Activated CD4-positive, alpha-beta T cell treated with anti-CD3 and anti-CD28 coated beads, Interleukin-2, amount 50 U/mL, for 4 hours (primary cell): ENCODE data around the gene ALG12.

Source experiments
- DNase-seq, 2 experiments: peaks; one replicate each; pipeline ENCODE4 v3.0.0-alpha.2; 2020

The ALG12 gene

GRCh38 chr22:49929994-49930575 lies 11.8 kb upstream of the ALG12 start:
- DNase-seq, result no peak

DNA sequence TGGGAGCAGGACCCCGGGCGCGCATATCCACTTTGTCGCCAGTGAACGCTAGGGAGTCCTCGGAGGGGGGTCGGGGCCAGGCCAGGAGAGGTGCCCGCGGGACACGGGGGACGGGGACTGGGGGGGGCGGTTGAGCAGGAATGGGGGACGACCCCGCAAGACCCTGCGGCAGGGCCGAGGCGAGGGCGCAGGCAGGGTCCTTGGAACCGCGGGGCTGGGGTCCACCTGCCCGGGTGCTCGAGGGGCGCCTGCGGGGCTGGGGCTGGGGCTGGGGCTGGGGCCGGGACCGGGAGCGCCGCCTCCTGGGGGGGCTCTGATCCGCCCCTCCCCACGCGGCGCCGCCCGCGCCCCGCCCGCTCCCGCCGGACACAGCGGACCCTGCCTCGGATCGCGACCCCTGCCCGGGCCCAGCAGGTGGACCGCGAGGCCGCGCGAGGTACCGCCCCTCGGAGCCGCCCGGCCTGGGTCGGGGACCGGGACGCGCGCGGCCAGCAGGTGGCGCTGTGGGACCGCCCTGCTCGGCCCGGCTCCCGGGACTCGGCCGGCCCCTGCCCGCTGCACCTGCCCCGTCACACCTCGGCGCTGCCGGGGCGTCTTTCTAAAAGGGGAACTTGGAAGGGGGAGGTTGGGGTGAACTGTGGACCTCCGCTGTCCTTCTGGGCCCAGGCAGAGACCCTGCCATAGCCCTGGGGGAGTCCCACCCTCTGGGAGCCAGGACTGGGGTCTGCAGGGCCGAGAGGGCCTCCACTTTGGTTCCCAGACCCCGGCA lies 11.2 kb upstream of the ALG12 start:
- peak; percentile 69 to 71 for DNase-seq

DNA sequence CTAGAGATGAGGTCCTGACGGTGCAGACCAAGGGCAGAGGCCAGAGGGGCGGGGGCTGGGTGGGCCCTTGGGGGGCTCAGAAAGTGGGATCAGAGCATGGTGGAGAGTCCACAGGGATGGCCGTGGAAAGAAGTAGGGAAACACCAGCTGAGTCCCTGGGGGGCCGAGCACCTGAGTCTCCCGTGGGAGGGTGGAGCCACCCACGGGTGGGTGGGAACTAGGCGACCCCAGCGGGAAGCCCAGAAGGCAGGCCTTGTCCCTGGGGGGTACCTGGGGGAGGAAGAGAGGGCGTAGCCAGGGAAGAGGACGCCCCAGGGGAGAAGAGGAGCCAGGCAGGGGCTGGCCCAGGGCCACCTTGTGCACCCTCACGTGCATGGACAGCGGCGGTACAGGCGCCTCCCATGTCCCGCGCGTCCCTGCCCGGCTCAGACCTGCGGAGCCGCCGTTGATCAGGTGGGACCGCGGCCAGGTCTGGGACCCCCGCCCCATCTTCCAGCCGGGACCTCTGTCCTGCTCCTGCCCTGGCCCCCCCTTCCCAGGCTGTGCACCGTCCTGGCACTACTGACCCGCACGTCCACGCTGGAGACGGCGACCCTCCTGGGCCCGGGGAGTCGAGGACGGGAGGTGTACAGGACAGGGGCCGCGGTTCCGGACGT lies 10.4 kb upstream of the ALG12 start:
- no peak for DNase-seq

GRCh38 chr22:49928185-49928495 lies 9.9 kb upstream of the ALG12 start:
- DNase-seq, result no peak

- no peak for DNase-seq
These were observed 9.4 kb upstream of the ALG12 start for GRCh38 chr22:49927483-49928184.

GRCh38 chr22:49926916-49927315 lies 8.7 kb upstream of the ALG12 start:
- no peak for DNase-seq

GRCh38 chr22:49925525-49926128 lies 7.4 kb upstream of the ALG12 start:
- peak; percentile 68 to 71 for DNase-seq

DNA sequence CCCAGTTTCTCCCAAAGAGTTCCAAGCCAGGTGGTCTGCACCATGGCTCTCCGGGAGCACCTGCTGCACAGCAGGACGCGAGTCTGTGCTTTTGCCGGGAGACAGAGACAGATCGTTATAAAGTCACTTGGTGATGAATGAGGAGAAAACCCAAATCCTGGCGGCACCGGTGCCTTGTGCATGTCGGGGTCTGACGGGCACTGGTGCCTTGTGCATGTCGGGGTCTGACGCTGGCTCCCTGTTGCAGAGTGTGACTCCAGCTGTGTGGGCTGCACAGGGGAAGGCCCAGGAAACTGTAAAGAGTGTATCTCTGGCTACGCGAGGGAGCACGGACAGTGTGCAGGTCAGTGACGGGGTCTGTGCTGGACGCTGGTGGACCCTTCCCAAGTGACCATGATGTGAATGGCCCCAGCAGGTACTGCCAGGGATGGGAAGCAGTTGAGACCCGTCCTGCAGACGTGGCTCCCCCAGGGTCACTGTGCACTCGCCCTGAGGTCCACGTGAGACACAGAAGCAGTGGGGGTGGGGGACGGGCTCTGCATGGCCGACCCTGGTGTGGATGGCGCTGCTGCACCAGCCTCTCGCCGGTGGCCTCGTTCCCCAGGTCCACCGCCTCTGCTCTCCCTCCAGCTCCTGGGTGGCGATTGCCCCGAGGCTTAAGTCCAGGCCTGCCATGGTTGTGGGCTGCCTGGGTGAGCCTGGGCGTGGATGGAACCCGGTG lies 6.0 kb upstream of the ALG12 start:
- DNase-seq, result no peak

GRCh38 chr22:49923445-49923844 lies 5.2 kb upstream of the ALG12 start:
- no peak for DNase-seq

DNA sequence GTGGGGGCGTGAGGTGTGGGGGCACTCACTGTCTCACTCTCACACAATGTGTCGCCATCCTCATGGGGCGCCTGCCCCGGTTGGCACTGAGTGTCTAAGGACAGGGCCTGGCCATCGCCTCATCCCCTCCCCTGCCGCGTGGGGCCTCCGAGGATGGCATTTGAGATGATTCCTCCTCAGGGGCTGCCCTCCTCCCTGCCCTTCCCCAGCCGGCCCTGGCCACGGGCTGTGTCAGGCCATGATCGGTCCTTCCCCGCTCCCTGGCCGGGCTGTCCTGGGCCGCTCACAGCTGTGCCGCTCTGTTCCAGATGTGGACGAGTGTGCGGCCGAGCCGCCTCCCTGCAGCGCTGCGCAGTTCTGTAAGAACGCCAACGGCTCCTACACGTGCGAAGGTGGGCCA lies 4.7 kb upstream of the ALG12 start:
- no peak for DNase-seq

DNA sequence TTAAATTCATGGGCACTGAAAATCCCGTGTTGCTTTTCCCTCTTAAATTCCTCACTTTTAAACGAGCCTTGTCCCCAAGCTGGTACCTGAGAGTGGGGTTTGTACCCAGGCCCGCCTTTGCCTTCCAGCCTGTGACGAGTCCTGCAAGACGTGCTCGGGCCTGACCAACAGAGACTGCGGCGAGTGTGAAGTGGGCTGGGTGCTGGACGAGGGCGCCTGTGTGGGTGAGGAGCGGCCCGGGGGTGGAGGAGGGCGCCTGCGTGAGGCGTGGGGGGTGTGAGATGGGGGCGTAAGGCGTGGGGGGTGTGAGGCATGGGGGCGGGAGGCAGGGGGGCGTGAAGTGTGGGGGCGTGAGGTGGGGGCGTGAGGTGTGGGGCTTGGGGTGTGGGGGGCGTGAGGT lies 4.2 kb upstream of the ALG12 start:
- DNase-seq, result no peak

- no peak for DNase-seq
These were observed 3.5 kb upstream of the ALG12 start for GRCh38 chr22:49921508-49922278.

DNA sequence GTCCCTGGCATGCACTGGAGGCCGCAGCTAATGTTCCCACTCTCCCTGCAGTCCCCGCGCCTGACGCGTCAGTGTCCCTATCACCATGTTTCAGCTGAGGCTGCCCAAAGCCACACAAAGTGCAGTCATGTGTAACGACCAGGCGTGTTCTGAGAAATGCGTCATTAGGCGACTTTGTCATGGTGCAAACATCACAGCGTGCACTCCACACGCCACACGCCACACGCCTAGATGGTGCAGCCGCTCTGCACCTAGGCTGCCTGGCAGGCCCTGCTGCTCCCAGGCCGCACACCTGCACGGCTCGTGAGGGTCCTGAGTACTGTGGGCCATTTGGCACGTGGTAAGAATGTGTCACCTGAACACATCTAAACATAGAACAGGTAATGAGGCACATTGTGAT lies 2.6 kb upstream of the ALG12 start:
- DNase-seq, result no peak

DNA sequence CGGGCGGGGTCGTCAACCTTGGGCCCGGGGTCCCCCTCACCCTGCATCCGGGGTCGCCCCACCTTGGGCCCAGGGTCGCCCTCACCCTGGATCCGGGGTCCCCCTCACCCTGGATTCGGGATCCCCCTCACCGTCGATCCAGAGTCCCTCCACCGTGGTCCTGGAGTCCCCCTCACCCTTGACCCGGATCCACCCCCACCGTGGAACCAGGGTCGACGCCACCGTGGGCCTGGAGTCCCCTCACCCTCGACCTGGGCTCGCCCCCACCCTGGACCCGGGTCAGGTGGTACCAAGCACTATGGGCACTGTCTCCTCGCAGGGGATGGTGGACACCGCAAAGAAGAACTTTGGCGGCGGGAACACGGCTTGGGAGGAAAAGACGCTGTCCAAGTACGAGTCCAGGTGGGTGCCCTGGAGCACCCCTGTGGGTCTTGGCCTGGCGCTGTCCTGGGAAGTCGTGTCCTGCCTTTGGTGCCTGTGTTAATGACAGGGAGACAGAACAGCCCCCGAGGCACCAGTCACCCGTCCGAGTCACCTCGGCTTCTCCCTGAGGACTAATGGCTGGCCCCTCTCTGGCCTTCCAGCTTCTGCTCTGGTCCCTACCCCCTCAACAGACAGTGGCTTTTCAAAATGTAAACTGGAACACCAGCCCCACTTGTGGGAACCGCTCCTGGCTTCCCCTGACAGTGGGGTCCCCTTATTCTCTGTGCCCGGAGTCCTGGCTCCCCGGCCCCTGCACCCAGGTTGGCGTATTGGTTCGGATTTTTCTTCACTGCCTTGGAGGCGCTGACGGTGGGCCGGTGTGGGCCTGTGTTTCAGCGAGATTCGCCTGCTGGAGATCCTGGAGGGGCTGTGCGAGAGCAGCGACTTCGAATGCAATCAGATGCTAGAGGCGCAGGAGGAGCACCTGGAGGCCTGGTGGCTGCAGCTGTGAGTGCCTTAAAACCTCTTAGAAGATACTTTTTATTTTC lies 958 bp upstream of the ALG12 start:
- DNase-seq, result no peak

GRCh38 chr22:49916831-49917230 lies 1.4 kb downstream of the ALG12 start:
- no peak for DNase-seq

GRCh38 chr22:49915610-49916009 lies 2.6 kb downstream of the ALG12 start:
- DNase-seq, result no peak

GRCh38 chr22:49914256-49914655 lies 4.0 kb downstream of the ALG12 start:
- DNase-seq, result no peak

DNA sequence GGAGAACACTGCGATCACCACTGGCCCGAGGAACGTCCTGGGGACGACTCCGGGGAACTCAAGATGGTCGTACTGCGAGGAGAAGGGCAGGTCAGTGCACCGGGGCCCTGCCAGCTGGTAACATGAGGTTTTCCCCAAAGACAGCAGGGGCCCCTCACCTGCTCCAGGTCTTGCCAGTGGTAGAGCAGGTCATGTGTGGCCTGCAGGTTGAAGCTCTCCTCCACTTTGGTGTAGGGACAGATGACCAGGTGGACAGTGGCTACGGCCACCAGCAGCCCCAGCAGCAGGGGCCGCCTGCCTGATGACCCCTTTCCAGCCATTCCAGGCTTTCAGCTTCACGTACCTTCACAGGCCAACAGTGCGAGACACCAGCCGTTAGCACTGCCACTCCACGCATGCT lies 4.8 kb downstream of the ALG12 start:
- DNase-seq, result no peak

DNA sequence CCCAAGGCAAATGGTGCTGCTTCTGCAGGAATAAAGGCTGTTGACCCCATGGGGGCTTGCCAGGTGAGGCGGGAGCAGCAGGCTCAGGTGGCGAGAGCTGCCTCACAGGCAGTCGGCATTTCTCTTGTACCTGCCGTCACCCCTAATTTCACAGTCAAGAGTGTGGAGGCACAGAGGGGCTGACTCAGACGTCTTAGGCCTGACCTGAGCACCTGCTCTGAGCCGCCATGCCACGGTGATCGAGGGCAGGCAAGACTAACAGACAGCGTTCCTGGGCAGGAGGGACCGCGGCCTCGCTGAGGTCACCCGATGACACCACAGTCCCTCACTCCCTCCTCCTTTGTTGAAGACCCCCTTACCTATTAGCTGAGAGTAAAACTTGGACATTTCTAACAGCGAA lies 5.2 kb downstream of the ALG12 start:
- DNase-seq, result no peak

DNA sequence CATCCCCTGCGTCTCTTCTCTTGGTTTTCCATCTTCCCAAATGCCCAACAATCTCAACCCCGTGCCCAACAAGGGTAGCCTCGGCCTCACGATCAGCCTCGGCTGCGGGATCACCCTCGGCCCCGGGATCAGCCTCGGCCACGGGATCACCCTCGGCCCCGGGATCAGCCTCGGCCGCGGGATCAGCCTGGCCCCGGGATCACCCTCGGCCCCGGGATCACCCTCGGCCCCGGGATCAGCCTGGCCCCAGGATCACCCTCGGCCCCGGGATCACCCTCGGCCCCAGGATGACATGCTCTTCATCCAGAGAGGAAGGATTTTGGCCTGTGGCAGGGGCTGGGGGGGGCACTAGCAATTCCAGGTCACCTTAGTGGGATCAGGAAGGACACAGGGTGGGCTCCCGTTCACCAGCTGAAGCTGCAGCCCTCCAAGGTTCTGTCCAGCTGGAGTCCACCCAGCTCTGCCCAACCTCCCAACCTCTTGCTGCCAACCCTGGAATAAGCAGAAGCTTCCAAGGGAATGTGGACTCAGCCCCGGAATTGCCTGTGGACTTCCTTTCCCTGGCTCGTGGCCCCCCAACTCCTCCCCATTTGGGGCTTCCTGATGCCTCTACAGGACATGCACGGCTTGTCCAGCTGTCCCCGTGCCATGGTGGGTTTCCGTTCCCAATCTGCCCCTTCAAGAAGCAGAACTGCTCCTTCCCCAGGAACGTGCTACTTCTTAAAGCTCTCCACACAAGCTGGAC lies 6.2 kb downstream of the ALG12 start:
- no peak for DNase-seq
